Osteocyte (in vitro differentiated cells): ENCODE measurements around the gene FLAD1. TPM values are rescaled to one million over a fixed set of nuclear protein-coding genes. Genes with fewer than 3 reads are reported as not detected.
"Not testable (repeated sequence)": the region's sequence is repeated elsewhere in the genome, so short reads cannot be mapped to it uniquely, and the experiment has no call there.

Source experiments
- DNase-seq: peaks from one replicate; pipeline ENCODE4 v3.0.0; 2021; ENCODE audit warnings: mixed read lengths; ENCODE audit not compliant: unreplicated experiment; ENCODE audit errors: extremely low spot score
- H3K27ac Mint-ChIP-seq: one replicate; pipeline ENCODE4 v1.8.0; 2021; ENCODE audit warnings: mild to moderate bottlenecking, mixed read lengths; ENCODE audit not compliant: unreplicated experiment
- H3K27me3 Mint-ChIP-seq: one replicate; pipeline ENCODE4 v1.8.0; 2021; ENCODE audit warnings: mixed read lengths; ENCODE audit not compliant: unreplicated experiment
- H3K36me3 Mint-ChIP-seq: one replicate; pipeline ENCODE4 v1.8.0; 2021; ENCODE audit warnings: mixed read lengths; ENCODE audit not compliant: unreplicated experiment
- H3K4me1 Mint-ChIP-seq: one replicate; pipeline ENCODE4 v1.8.0; 2021; ENCODE audit warnings: mixed read lengths; ENCODE audit not compliant: unreplicated experiment
- H3K4me3 Mint-ChIP-seq: one replicate; pipeline ENCODE4 v1.8.0; 2021; ENCODE audit warnings: mild to moderate bottlenecking, moderate library complexity, mixed read lengths; ENCODE audit not compliant: unreplicated experiment
- H3K9me3 Mint-ChIP-seq: one replicate; pipeline ENCODE4 v1.8.0; 2021; ENCODE audit warnings: mixed read lengths; ENCODE audit not compliant: unreplicated experiment
- CTCF ChIP-seq: fragments of 200-600 bp; sonication (generic); IDR thresholded peaks from 2 replicates; pipeline ENCODE4 v1.5.0; 2021; ENCODE audit warnings: antibody characterized with exemption, mild to moderate bottlenecking, moderate library complexity
- total RNA-seq: library from RNA; stranded (reverse); gene quantifications from 2 replicates; pipeline ENCODE4 v1.2.1, GENCODE V29; 2021

Gene FLAD1
- total RNA-seq, 1 donor from 2014 or later: 31.2 TPM

DNA sequence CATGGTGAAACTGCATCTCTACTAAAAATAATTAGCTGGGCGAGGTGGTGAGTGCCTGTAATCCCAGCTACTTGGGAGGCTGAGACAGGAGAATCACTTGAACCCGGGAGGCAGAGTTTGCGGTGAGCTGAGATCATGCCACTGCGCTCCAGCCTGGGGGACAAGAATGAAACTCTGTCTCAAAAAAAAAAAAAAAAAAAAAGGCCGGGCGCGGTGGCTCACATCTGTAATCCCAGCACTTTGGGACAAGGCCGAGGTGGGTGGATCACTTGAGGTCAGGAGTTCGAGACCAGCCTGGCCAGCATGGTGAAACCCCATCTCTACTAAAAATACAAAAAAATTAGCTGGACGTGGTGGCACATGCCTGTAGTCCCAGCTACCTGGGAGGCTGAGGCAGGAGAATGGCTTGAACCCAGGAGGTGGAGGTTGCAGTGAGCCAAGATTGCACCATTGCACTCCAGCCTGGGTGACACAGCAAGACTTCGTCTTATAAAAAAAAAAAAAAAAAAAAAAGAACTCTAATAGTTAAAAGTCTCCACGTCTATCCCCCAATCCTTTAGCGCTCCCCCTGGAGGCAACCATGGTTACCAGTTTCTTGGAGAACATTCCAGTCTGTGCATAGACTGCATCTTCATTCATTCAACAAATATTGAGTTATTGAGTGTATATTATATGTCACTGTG, 12.3 kb downstream of the FLAD1 start:
- H3K9me3 Mint-ChIP-seq, H3K4me3 Mint-ChIP-seq, H3K36me3 Mint-ChIP-seq, DNase-seq, H3K27me3 Mint-ChIP-seq: not testable (repeated sequence)
- peak; percentile 58 for TF ChIP-seq CTCF
- Mint-ChIP-seq H3K4me1 (peaks cover 22% of the 10 kb centered on the region), H3K27ac (peak overlapping the region; percentile 18)

DNA sequence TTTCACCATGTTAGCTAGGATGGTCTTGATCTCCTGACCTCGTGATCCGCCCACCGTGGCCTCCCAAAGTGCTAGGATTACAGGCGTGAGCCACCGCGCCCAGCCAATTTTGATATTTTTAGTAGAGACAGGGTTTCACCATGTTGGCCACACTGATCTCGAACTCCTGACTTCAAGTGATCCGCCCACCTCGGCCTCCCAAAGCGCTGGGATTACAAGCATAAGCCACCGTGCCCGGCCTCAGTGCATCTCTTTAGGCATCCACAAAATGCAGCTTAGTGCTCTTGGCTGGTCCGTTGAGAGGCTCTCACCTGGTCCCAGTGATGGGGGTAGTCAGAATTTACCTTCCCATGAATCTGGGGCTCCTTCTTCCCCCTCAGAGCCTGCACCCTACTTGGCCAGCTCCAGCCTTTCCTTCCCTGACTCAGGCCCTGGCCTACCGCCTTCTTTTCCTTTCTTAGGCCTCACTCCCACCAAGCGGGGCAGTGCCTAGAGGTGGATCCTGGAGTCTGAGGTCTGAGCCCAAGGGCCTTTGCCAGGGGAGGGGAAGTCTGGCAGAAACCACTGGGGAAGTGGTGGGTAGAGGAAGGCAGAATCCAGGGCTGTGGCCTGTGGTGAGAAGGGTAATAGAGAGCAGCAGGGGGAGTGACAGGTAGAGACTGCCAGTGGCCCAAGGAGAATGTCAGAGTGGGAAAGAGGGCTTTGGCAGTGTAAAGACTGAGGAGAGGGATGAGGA, 14.0 kb downstream of the FLAD1 start:
- DNase-seq: no peak
- Mint-ChIP-seq H3K9me3 (no peaks in the 10 kb centered on the region), H3K27ac (no peak overlapping the region), H3K4me1 (peaks cover 22% of the 10 kb centered on the region), H3K4me3 (no peak overlapping the region), H3K36me3 (no peaks in the 10 kb centered on the region), H3K27me3 (no peaks in the 10 kb centered on the region)
- TF ChIP-seq CTCF: no peak

- Mint-ChIP-seq H3K4me1 (peaks cover 17% of the 10 kb centered on the region), H3K9me3 (no peaks in the 10 kb centered on the region), H3K36me3 (no peaks in the 10 kb centered on the region), H3K27ac (no peak overlapping the region), H3K27me3 (no peaks in the 10 kb centered on the region), H3K4me3 (no peak overlapping the region)
- no peak for DNase-seq
- TF ChIP-seq CTCF: no peak
Observed at GRCh38 chr1:154998201-154998780, 15.1 kb downstream of the FLAD1 start.

DNA sequence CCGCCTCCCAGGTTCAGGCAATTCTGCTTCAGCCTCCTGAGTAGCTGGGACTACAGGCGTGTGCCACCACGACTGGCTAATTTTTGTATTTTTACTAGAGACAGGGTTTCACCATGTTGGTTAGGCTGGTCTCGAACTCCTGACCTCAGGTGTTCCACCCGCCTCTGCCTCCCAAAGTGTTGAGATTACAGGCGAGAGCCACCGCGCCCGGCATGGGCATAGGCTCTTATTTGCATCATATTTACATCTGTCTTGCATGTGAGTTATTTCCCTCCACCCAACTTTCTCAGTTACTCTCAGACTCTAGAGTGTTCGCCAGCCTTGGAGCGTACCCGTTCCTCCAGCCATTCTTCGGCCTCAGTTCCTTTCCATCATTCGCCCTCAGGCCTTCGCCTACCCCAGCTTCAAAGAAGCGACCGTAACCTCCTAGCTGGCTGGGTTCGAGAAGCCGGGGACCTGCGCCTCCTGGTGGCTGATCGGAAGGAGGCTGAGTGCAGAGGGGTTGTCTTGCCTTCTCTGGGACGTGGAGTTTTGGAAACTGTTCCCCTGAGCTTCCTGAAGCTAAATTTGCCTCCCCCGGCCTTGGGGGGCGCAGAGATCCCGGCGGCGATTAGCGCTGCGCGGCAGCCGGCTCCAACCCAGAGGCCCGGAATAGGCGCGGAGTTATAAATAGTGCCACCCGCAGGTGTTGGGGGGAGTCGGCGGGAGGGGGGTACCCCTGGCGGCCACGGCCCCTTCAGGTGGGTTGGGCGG, 15.8 kb downstream of the FLAD1 start:
- H3K9me3 Mint-ChIP-seq: no peaks in the 10 kb centered on the region
- H3K27me3 Mint-ChIP-seq: no peaks in the 10 kb centered on the region
- peaks cover 19% of the 10 kb centered on the region for H3K4me1 Mint-ChIP-seq
- no peaks in the 10 kb centered on the region for H3K36me3 Mint-ChIP-seq
- peak overlapping the region; percentile 71 for H3K27ac Mint-ChIP-seq
- peak; percentile 85 for TF ChIP-seq CTCF
- H3K4me3 Mint-ChIP-seq: peak overlapping the region; percentile 94
- DNase-seq: no peak
